Fibroblast of lung (primary cell): ENCODE data around the gene RHBDD1. TPM values are rescaled to one million over a fixed set of nuclear protein-coding genes. Genes with fewer than 3 reads are reported as not detected.

Experiments
- DNase-seq, 2 donors: peaks; one replicate each; pipeline versions ENCODE4 v3.0.0 to v3.0.0-alpha.2; 2010; ENCODE audit warnings: low read depth in 2 of 2
- H2AFZ ChIP-seq: 2 replicates; pipeline ENCODE4 v1.5.1; 2012; ENCODE audit warnings: low read length, control low read depth, inconsistent platforms
- H3K27ac ChIP-seq: 2 replicates; pipeline ENCODE4 v1.5.1; 2011; ENCODE audit warnings: low read length, control low read depth; ENCODE audit not compliant: insufficient read depth
- H3K27me3 ChIP-seq: 2 replicates; pipeline ENCODE4 v1.5.1; 2011; ENCODE audit warnings: mild to moderate bottlenecking, low read length; ENCODE audit not compliant: control insufficient read depth, insufficient read depth
- H3K36me3 ChIP-seq: 2 replicates; pipeline ENCODE4 v1.5.1; 2011; ENCODE audit warnings: low read length; ENCODE audit not compliant: control insufficient read depth, insufficient read depth
- H3K4me1 ChIP-seq: 2 replicates; pipeline ENCODE4 v1.5.1; 2011; ENCODE audit warnings: low read length; ENCODE audit not compliant: control insufficient read depth, insufficient read depth; ENCODE audit errors: extremely low read depth
- H3K4me2 ChIP-seq: 2 replicates; pipeline ENCODE4 v1.5.1; 2011; ENCODE audit warnings: low read length, control low read depth; ENCODE audit not compliant: insufficient read depth; ENCODE audit errors: extremely low read depth
- H3K4me3 ChIP-seq, 4 experiments: fragments of 200-600 bp in 1 of 4; sonication (generic) in 1 of 4; replicated peaks in 1 of 4; 2 replicates each; pipeline ENCODE4 v1.5.1; 2011 to 2016; ENCODE audit warnings: low read length in 4 of 4, low read depth in 3 of 4, mild to moderate bottlenecking in 3 of 4, control low read depth in 2 of 4, inconsistent platforms in 1 of 4, mixed read lengths in 1 of 4; ENCODE audit not compliant: insufficient read depth in 1 of 4; ENCODE audit errors: control extremely low read depth in 1 of 4
- H3K79me2 ChIP-seq: 2 replicates; pipeline ENCODE4 v1.5.1; 2012; ENCODE audit warnings: mild to moderate bottlenecking, low read length, inconsistent platforms; ENCODE audit not compliant: control insufficient read depth, insufficient read depth
- H3K9ac ChIP-seq: 2 replicates; pipeline ENCODE4 v1.5.1; 2011; ENCODE audit warnings: mild to moderate bottlenecking, low read length, control low read depth; ENCODE audit not compliant: insufficient read depth
- H3K9me3 ChIP-seq: 2 replicates; pipeline ENCODE4 v1.5.1; 2012; ENCODE audit warnings: low read depth, low read length; ENCODE audit not compliant: control insufficient read depth, insufficient read depth
- H4K20me1 ChIP-seq: 2 replicates; pipeline ENCODE4 v1.5.1; 2011; ENCODE audit warnings: low read length; ENCODE audit not compliant: control insufficient read depth, insufficient read depth; ENCODE audit errors: extremely low read depth
- EZH2 ChIP-seq: IDR thresholded peaks from 2 replicates; pipeline ENCODE4 v1.5.1; 2012; ENCODE audit warnings: low read length, control low read depth, mild to moderate bottlenecking; ENCODE audit errors: missing control alignments
- polyA plus RNA-seq, 2 donors: library from polyadenylated mRNA; depleted of rRNA in 1 of 2; stranded (reverse) in 1 of 2; unstranded in 1 of 2; fragments of >200 nt; gene quantifications; 2 replicates each; pipeline ENCODE4 v1.2.1, GENCODE V29; 2011 to 2012; ENCODE audit warnings: missing spikeins in 1 of 2
- total RNA-seq: library from RNA; depleted of rRNA; stranded (reverse); fragments of >200 nt; gene quantifications from 2 replicates; pipeline ENCODE4 v1.2.1, GENCODE V29; 2014
- TF ChIP-seq, protein P1 (sequence below), 2 donors: IDR thresholded peaks in 1 of 2; conservative IDR thresholded peaks in 1 of 2; 1 replicate in 1 of 2; 2 replicates in 1 of 2; pipeline ENCODE4 v1.5.1; 2011 to 2012; ENCODE audit warnings: low read length in 2 of 2, control low read depth in 1 of 2, inconsistent platforms in 1 of 2, low read depth in 1 of 2, mild to moderate bottlenecking in 1 of 2

Gene RHBDD1
- total and polyA plus RNA-seq, 2 donors (not counting 1 experiment from before 2014, with no cell fraction given) = 31.5 to 85.4 TPM

DNA sequence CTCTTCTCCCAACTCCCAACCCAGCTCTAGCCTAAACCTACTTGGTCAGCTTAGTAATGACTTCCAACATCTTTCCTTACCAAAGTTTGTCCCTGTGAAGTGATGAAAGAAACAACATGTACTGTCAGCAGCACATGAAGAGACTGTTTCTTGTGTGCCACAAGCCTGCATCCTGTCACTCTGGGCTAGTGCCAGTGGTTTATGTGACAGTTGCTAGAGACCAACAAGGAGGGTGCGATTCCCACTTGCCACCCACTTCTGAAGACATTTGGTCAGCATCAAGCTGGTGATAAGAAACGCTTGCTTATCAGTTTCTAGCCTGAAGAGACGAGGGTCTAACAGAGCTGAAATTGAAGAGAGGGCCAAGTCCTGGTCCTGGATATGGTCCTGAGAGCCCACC, 195.5 kb downstream of the RHBDD1 start:
- no peak for DNase-seq
- Histone ChIP-seq H3K36me3 (no peaks in the 10 kb centered on the region), H3K27me3 (no peaks in the 10 kb centered on the region), H3K4me2 (no peak overlapping the region), H4K20me1 (no peaks in the 10 kb centered on the region), H3K4me3 (no peak overlapping the region), H3K79me2 (no peaks in the 10 kb centered on the region), H3K27ac (no peak overlapping the region), H2AFZ (no peak overlapping the region), H3K9me3 (no peaks in the 10 kb centered on the region), H3K9ac (no peak overlapping the region), H3K4me1 (no peaks in the 10 kb centered on the region)
- TF ChIP-seq, protein P1, sequence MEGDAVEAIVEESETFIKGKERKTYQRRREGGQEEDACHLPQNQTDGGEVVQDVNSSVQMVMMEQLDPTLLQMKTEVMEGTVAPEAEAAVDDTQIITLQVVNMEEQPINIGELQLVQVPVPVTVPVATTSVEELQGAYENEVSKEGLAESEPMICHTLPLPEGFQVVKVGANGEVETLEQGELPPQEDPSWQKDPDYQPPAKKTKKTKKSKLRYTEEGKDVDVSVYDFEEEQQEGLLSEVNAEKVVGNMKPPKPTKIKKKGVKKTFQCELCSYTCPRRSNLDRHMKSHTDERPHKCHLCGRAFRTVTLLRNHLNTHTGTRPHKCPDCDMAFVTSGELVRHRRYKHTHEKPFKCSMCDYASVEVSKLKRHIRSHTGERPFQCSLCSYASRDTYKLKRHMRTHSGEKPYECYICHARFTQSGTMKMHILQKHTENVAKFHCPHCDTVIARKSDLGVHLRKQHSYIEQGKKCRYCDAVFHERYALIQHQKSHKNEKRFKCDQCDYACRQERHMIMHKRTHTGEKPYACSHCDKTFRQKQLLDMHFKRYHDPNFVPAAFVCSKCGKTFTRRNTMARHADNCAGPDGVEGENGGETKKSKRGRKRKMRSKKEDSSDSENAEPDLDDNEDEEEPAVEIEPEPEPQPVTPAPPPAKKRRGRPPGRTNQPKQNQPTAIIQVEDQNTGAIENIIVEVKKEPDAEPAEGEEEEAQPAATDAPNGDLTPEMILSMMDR (conservative IDR thresholded peaks at IDR 0.05 in 1 of 2, IDR thresholded peaks at IDR 0.05 in 1 of 2; ENCODE audit: low read depth in 1 of 2, low read length in 2 of 2) = no peak
- TF ChIP-seq EZH2 = no peak

DNA sequence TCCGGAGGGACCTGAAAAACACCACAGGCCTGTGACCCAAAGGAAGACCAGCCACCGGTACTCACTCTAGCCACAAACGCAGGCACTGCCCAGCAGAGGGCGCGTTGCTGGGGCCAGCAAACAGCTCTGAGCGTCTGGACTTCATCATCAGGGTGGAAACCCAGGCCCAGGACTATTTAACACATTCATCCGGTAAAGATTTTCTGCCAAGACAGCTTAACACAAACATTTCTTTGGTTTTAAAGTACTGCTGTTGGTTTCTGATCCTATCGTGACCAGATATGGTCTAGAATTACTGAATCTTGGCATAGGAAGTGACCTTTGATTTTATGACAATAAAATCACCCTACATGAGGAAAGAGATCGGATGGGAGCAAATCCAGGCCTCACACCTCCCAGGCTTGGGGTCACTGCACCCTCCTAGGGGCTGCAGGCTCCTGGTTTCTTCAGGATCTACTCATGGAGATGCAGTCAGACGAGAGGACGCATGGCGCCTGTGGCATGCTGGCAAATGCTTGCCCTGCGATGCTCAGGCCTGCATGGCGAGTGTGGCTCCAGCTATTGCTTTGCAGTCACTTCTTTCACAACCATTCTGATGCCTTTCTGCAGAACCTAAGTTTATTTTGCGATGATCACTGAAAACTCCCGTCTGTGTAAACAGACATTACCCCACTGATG, 197.8 kb downstream of the RHBDD1 start:
- no peaks in the 10 kb centered on the region for H3K79me2 ChIP-seq
- H3K9me3 ChIP-seq = no peaks in the 10 kb centered on the region
- no peak overlapping the region for H3K4me2 ChIP-seq
- no peaks in the 10 kb centered on the region for H3K27me3 ChIP-seq
- H2AFZ ChIP-seq = no peak overlapping the region
- H3K4me3 ChIP-seq = no peak overlapping the region
- no peaks in the 10 kb centered on the region for H4K20me1 ChIP-seq
- H3K36me3 ChIP-seq = no peaks in the 10 kb centered on the region
- no peak for TF ChIP-seq EZH2
- TF ChIP-seq, protein P1 (conservative IDR thresholded peaks at IDR 0.05 in 1 of 2, IDR thresholded peaks at IDR 0.05 in 1 of 2; ENCODE audit: low read depth in 1 of 2, low read length in 2 of 2) = peak; percentile 58 to 76
- H3K27ac ChIP-seq = no peak overlapping the region
- no peaks in the 10 kb centered on the region for H3K4me1 ChIP-seq
- no peak overlapping the region for H3K9ac ChIP-seq
- DNase-seq = peak; percentile 25 to 44

DNA sequence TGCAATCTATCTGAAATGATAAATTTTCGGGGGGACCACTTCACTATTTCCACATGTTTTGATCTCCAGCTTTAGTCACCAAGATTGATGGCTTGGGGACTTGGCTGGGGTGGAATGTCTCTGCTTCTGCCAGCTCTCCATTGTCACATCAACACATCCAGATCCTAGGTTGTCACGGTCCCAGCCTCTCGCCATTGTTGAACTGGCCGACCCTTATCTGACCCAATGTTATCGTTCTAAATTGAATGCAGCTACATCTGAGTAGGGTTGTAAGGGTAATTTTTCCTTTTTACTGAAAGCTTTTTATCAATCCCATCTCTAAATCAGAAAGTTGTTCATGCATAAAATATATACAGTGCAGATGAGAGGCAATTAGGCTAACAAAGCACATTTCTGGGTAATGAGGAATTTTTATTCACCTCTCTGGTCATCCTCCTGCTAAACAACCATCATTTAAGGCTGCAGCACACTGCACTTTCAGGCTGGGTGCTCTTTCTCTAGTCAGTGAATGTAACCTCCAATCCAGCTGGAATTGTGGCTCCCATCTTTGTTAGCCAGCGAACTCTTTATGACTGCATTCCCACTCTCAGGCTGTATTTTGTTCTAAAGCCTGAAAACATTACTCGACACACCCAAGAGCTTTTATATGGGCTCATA, 200.0 kb downstream of the RHBDD1 start:
- Histone ChIP-seq H3K79me2 (no peaks in the 10 kb centered on the region), H2AFZ (no peak overlapping the region), H3K4me2 (no peak overlapping the region), H3K9ac (no peak overlapping the region), H4K20me1 (no peaks in the 10 kb centered on the region), H3K9me3 (no peaks in the 10 kb centered on the region), H3K4me1 (no peaks in the 10 kb centered on the region), H3K27ac (no peak overlapping the region), H3K4me3 (no peak overlapping the region), H3K36me3 (no peaks in the 10 kb centered on the region), H3K27me3 (no peaks in the 10 kb centered on the region)
- TF ChIP-seq, protein P1 (conservative IDR thresholded peaks at IDR 0.05 in 1 of 2, IDR thresholded peaks at IDR 0.05 in 1 of 2; ENCODE audit: low read depth in 1 of 2, low read length in 2 of 2) = no peak
- TF ChIP-seq EZH2 = no peak
- DNase-seq = peak in 1 of 2 donors; percentile 36
